HCT116 (cell line): ENCODE results near the gene KCNA2. TPM values are rescaled to one million over a fixed set of nuclear protein-coding genes. Genes with fewer than 3 reads are reported as not detected.

Experiments
- ATAC-seq: fragments of 200-7000 bp; cut with Tn5 transposase; 2 replicates; pipeline ENCODE4 v1.9.1; 2020; ENCODE audit warnings: mild to moderate bottlenecking, moderate library complexity
- BruUV-seq: library from RNA; stranded (reverse); fragments of 400-500 nt; replicated peaks from 2 replicates; lab custom pipeline; 2021; lab: Mats Ljungman, UMichigan
- CTCF ChIA-PET: fragments of 300-600 bp; sonication (Branson Sonifier 250); formaldehyde crosslinking; loops from one replicate; lab custom pipeline; 2021; ENCODE audit warnings: antibody characterized with exemption; lab: Charles Lee
- POLR2A ChIA-PET: fragments of 300-600, 350-600 bp; sonication (Branson Sonifier 250); formaldehyde crosslinking; loops from one replicate; lab custom pipeline; 2021; ENCODE audit warnings: antibody characterized with exemption; lab: Charles Lee
- RAD21 ChIA-PET, 2 experiments: fragments of 300-600 bp; sonication (Branson Sonifier 250); formaldehyde crosslinking; loops; one replicate each; lab custom pipeline; 2023; ENCODE audit warnings: low total read pairs in 2 of 2; ENCODE audit not compliant: uncharacterized antibody in 2 of 2, unreplicated experiment in 2 of 2, low non-redundant PET in 1 of 2; lab: Charles Lee
- DNase-seq: peaks from one replicate; pipeline ENCODE4 v3.0.0-alpha.2; 2010; ENCODE audit warnings: low read depth, low spot score
- H2AFZ ChIP-seq: fragments of 200-600 bp; shearing (Covaris generic), sonication (generic); 2 replicates; pipeline ENCODE4 v1.6.1; 2017; ENCODE audit warnings: low read depth, mixed run types, mixed read lengths, antibody characterized with exemption, low read length; ENCODE audit not compliant: poor library complexity, severe bottlenecking
- H3K27ac ChIP-seq: 2 replicates; pipeline ENCODE4 v1.5.1; 2012; ENCODE audit warnings: low read depth, low read length
- H3K27me3 ChIP-seq: fragments of 200-600 bp; sonication (generic); 2 replicates; pipeline ENCODE4 v1.6.1; 2016; ENCODE audit warnings: mixed run types, low read length, mixed read lengths; ENCODE audit not compliant: insufficient read depth
- H3K36me3 ChIP-seq, 2 experiments: fragments of 200-500 bp in 1 of 2; fragments of 200-600 bp in 1 of 2; sonication (Bioruptor generic) in 1 of 2; sonication (generic) in 1 of 2; 2 replicates each; pipeline versions ENCODE4 v1.5.1 to v1.6.1; 2014 to 2016; ENCODE audit warnings: low read length in 2 of 2, inconsistent platforms in 1 of 2, mixed read lengths in 1 of 2, mixed run types in 1 of 2; ENCODE audit not compliant: insufficient read depth in 2 of 2, control insufficient read depth in 1 of 2
- H3K4me1 ChIP-seq, 2 experiments: fragments of 200-600 bp in 1 of 2; sonication (generic) in 1 of 2; 2 replicates each; pipeline versions ENCODE4 v1.5.1 to v1.6.1; 2012 to 2017; ENCODE audit warnings: low read length in 2 of 2, inconsistent platforms in 1 of 2, mild to moderate bottlenecking in 1 of 2, mixed read lengths in 1 of 2, mixed run types in 1 of 2, moderate library complexity in 1 of 2; ENCODE audit not compliant: insufficient read depth in 2 of 2, control insufficient read depth in 1 of 2
- H3K4me2 ChIP-seq: fragments of 200-600 bp; sonication (generic); 2 replicates; pipeline ENCODE4 v1.6.1; 2017; ENCODE audit warnings: mixed run types, low read length, mixed read lengths
- H3K4me3 ChIP-seq, 2 experiments: fragments of 200-600 bp in 1 of 2; sonication (generic) in 1 of 2; replicated peaks in 1 of 2; 2 replicates each; pipeline ENCODE4 v1.5.1; 2011 to 2016; ENCODE audit warnings: low read length in 2 of 2, control low read depth in 1 of 2, low read depth in 1 of 2, mild to moderate bottlenecking in 1 of 2, mixed read lengths in 1 of 2, mixed run types in 1 of 2
- H3K79me2 ChIP-seq: fragments of 200-600 bp; sonication (generic); 2 replicates; pipeline ENCODE4 v1.6.1; 2017; ENCODE audit warnings: mild to moderate bottlenecking, mixed run types, low read length, moderate library complexity, mixed read lengths; ENCODE audit not compliant: insufficient read depth
- H3K9ac ChIP-seq: fragments of 200-600 bp; sonication (generic); 2 replicates; pipeline ENCODE4 v1.6.1; 2016; ENCODE audit warnings: low read length, mixed read lengths
- H3K9me2 ChIP-seq: fragments of 200-600 bp; sonication (generic), shearing (Covaris generic); 2 replicates; pipeline ENCODE4 v1.6.1; 2017; ENCODE audit warnings: mixed run types, mild to moderate bottlenecking, moderate library complexity; ENCODE audit not compliant: insufficient read depth
- H3K9me3 ChIP-seq, 2 experiments: fragments of 200-500 bp in 1 of 2; fragments of 200-600 bp in 1 of 2; sonication (Bioruptor generic) in 1 of 2; sonication (generic) in 1 of 2; 2 replicates each; pipeline ENCODE4 v1.6.1; 2014 to 2017; ENCODE audit warnings: low read length in 2 of 2, mixed read lengths in 2 of 2, inconsistent platforms in 1 of 2, low read depth in 1 of 2, mild to moderate bottlenecking in 1 of 2, mixed run types in 1 of 2, moderate library complexity in 1 of 2; ENCODE audit not compliant: control insufficient read depth in 1 of 2, insufficient read depth in 1 of 2
- H4K20me1 ChIP-seq: fragments of 200-600 bp; sonication (generic), shearing (Covaris generic); 2 replicates; pipeline ENCODE4 v1.6.1; 2017; ENCODE audit warnings: mixed run types, mild to moderate bottlenecking, moderate library complexity; ENCODE audit not compliant: insufficient read depth
- ATF3 ChIP-seq: IDR thresholded peaks from 2 replicates; pipeline ENCODE4 v1.6.1; 2012
- CBX3 ChIP-seq: IDR thresholded peaks from 2 replicates; pipeline ENCODE4 v1.6.1; 2012; ENCODE audit warnings: low read depth
- CEBPB ChIP-seq: IDR thresholded peaks from 2 replicates; pipeline ENCODE4 v1.6.1; 2012; ENCODE audit warnings: low read depth
- CTCF ChIP-seq, 3 experiments: fragments of 200-600 bp in 1 of 3; sonication (generic) in 1 of 3; IDR thresholded peaks in 2 of 3; conservative IDR thresholded peaks in 1 of 3; 2 replicates each; pipeline ENCODE4 v1.5.1; 2012 to 2017; ENCODE audit warnings: low read depth in 2 of 3, low read length in 2 of 3, antibody characterized with exemption in 1 of 3, borderline replicate concordance in 1 of 3, control low read depth in 1 of 3, mild to moderate bottlenecking in 1 of 3, mixed read lengths in 1 of 3, mixed run types in 1 of 3, moderate library complexity in 1 of 3; ENCODE audit not compliant: insufficient read depth in 1 of 3
- EGR1 ChIP-seq: IDR thresholded peaks from 2 replicates; pipeline ENCODE4 v1.6.1; 2012; ENCODE audit warnings: low read depth
- ELF1 ChIP-seq: IDR thresholded peaks from 2 replicates; pipeline ENCODE4 v1.6.1; 2012; ENCODE audit warnings: low read depth, borderline replicate concordance
- EZH2 ChIP-seq: fragments of 200-600 bp; sonication (generic); IDR thresholded peaks from 2 replicates; pipeline ENCODE4 v1.6.1; 2017; ENCODE audit warnings: antibody characterized with exemption, mixed run types
- EZH2phosphoT487 ChIP-seq: fragments of 200-600 bp; IDR thresholded peaks from 2 replicates; pipeline ENCODE4 v1.6.1; 2018; ENCODE audit warnings: antibody characterized with exemption, borderline replicate concordance
- MAX ChIP-seq: IDR thresholded peaks from 2 replicates; pipeline ENCODE4 v1.6.1; 2012
- POLR2A ChIP-seq: IDR thresholded peaks from 2 replicates; pipeline ENCODE4 v1.7.0; 2011; ENCODE audit warnings: borderline replicate concordance; ENCODE audit not compliant: insufficient read depth, insufficient read length; ENCODE audit errors: extremely low read depth
- RAD21 ChIP-seq: IDR thresholded peaks from 2 replicates; pipeline ENCODE4 v1.6.1; 2012; ENCODE audit warnings: low read depth, mild to moderate bottlenecking
- SIN3A ChIP-seq: IDR thresholded peaks from 2 replicates; pipeline ENCODE4 v1.6.1; 2012; ENCODE audit warnings: low read depth
- SP1 ChIP-seq: IDR thresholded peaks from 2 replicates; pipeline ENCODE4 v1.6.1; 2012; ENCODE audit warnings: low read depth
- SRF ChIP-seq: IDR thresholded peaks from 2 replicates; pipeline ENCODE4 v1.6.1; 2012; ENCODE audit warnings: low read depth
- TCF7L2 ChIP-seq: IDR thresholded peaks from 2 replicates; pipeline ENCODE4 v1.7.0; 2011; ENCODE audit warnings: borderline replicate concordance, inconsistent platforms; ENCODE audit not compliant: insufficient read depth, insufficient read length; ENCODE audit errors: extremely low read depth
- YY1 ChIP-seq: IDR thresholded peaks from 2 replicates; pipeline ENCODE4 v1.6.1; 2011; ENCODE audit warnings: low read length, low read depth, moderate library complexity, mild to moderate bottlenecking; ENCODE audit not compliant: insufficient replicate concordance; ENCODE audit errors: extremely low read depth
- ZBTB33 ChIP-seq: IDR thresholded peaks from 2 replicates; pipeline ENCODE4 v1.6.1; 2011; ENCODE audit warnings: mild to moderate bottlenecking, low read length, moderate library complexity; ENCODE audit not compliant: insufficient replicate concordance; ENCODE audit errors: extremely low read depth
- intact Hi-C: fragments of 100-400 bp; cut with micrococcal nuclease; formaldehyde crosslinking; loops from 2 replicates; pipeline ENCODE4 v1.10.0; 2022
- total RNA-seq: library from RNA; stranded (reverse); gene quantifications from one replicate; pipeline ENCODE4 v1.2.1, GENCODE V29; 2021; ENCODE audit not compliant: unreplicated experiment

The KCNA2 gene
- total RNA-seq, 1 experiment from 2014 or later = not detected

GRCh38 chr1:110600716-110601115, 5.4 kb downstream of the KCNA2 start:
- Histone ChIP-seq H4K20me1 (no peaks in the 10 kb centered on the region), H3K9me2 (no peaks in the 10 kb centered on the region), H3K4me1 (no peaks in the 10 kb centered on the region), H3K9ac (no peak overlapping the region), H3K4me2 (no peak overlapping the region)
- RAD21 ChIA-PET = no interaction called here
- DNase-seq = no peak
- TF ChIP-seq CEBPB = no peak
- TF ChIP-seq, all 23 proteins: peak for 0
- CTCF ChIA-PET = no interaction called here
- no peak for ATAC-seq
- Histone ChIP-seq H3K4me3 (no peak overlapping the region), H2AFZ (no peak overlapping the region), H3K9me3 (no peaks in the 10 kb centered on the region), H3K36me3 (no peaks in the 10 kb centered on the region), H3K79me2 (no peaks in the 10 kb centered on the region), H3K27me3 (peaks cover 28% of the 10 kb centered on the region), H3K27ac (no peak overlapping the region)
- POLR2A ChIA-PET = no interaction called here
- BruUV-seq = no TSS peak
- intact Hi-C loops = no loop called here

- Histone ChIP-seq H3K27ac (no peak overlapping the region), H4K20me1 (no peaks in the 10 kb centered on the region), H3K79me2 (no peaks in the 10 kb centered on the region), H3K4me2 (no peak overlapping the region), H3K9me2 (no peaks in the 10 kb centered on the region), H3K36me3 (no peaks in the 10 kb centered on the region), H3K9ac (no peak overlapping the region), H3K9me3 (no peaks in the 10 kb centered on the region), H3K27me3 (peaks cover 47% of the 10 kb centered on the region), H3K4me3 (no peak overlapping the region), H2AFZ (no peak overlapping the region), H3K4me1 (no peaks in the 10 kb centered on the region)
- RAD21 ChIA-PET = no interaction called here
- CTCF ChIA-PET = no interaction called here
- no peak for DNase-seq
- ATAC-seq = no peak
- POLR2A ChIA-PET = no interaction called here
- TF ChIP-seq YY1 = no peak
- TF ChIP-seq SIN3A = no peak
- TF ChIP-seq EZH2 = no peak
- no peak for TF ChIP-seq ZBTB33
- TF ChIP-seq TCF7L2 = no peak
- TF ChIP-seq MAX = no peak
- TF ChIP-seq CBX3 = no peak
- no peak for TF ChIP-seq EGR1
- no peak for TF ChIP-seq SP1
- no peak for TF ChIP-seq CEBPB
- no peak for TF ChIP-seq SRF
- TF ChIP-seq RAD21 = no peak
- no peak for TF ChIP-seq ELF1
- no peak for TF ChIP-seq CTCF (IDR thresholded peaks at IDR 0.05 in 2 of 3, conservative IDR thresholded peaks at IDR 0.05 in 1 of 3; ENCODE audit: borderline replicate concordance in 1 of 3, insufficient read depth in 1 of 3, low read depth in 2 of 3, low read length in 2 of 3)
- no peak for TF ChIP-seq ATF3
- no peak for TF ChIP-seq POLR2A
- TF ChIP-seq EZH2phosphoT487 = no peak
- intact Hi-C loops = no loop called here
- no TSS peak for BruUV-seq
Measured at GRCh38 chr1:110597966-110598365, 8.2 kb downstream of the KCNA2 start.
